ENCODE data around the gene ADRB1.

DNA sequence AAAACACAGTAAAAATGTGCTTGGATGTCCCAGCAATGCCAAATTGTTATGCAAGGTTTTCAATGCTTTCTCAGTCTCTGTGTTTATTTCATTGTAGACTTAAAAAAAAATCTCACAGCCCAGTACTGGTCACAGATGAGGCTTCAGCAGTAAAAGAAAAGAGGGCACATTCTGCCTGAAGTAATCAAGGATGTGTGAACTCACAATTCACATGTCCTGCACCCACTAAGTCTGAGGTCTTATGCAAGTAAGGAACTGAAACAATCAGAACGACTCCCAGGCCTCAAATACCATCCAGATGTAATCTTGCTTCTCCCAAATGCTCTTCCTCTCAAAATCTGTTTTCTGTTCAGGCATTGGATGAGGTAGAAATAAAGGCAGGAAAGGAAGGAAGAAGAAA, 33.7 kb downstream of the ADRB1 start:
- TF ChIP-seq GATA3 (IDR thresholded peaks at IDR 0.05; ENCODE audit: low read depth, low read length) (no peak), GATA2 (IDR thresholded peaks at IDR 0.05; ENCODE audit: low read depth, low read length) (no peak)
